HG03520 (cell line): ENCODE results near the gene KCNK10.

Source experiments
- ATAC-seq: cut with Tn5 transposase; IDR thresholded peaks from one replicate; pipeline ENCODE4 v1.9.1; 2021; ENCODE audit warnings: mild to moderate bottlenecking, moderate library complexity; ENCODE audit not compliant: unreplicated experiment

KCNK10 gene

DNA sequence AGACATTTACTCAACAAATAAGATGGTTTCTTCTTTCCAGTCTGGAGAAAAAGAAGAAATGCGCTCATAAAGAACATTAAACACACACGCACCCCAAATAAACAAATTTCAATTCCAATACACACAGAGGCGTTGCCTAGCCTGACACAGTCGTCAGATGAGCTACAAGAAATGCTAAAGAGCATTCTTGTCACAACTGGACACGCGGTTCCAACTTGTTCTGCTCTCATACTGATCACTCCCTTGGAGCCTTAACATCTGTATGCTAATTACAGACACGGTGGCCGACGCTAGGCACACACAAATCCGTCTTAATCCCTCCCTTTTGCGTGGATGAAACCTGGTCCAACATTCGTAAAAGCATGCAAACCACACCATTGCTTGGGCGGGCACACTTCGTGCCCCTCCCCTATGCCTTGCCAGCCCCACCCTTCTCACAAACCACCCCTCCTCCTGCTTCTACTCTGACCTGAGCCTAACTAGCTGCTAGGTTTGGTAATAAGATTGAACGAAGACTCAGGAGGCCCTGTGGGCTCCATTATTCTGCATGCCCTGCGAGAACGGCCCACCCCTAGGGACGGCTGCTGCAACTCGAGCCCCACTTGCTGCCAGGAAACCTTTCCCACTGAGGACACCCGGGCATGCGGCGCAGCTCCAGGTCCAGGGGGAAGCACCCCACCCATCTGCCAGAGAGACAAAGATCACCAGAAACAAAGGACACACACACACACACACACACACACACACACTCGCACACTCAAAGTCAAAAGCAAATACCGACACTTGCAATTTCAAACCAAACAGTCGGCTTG is 1.2 kb downstream of the KCNK10 start:
- no peak for ATAC-seq

GRCh38 chr14:88318406-88318805 is 4.7 kb downstream of the KCNK10 start:
- ATAC-seq, result no peak

DNA sequence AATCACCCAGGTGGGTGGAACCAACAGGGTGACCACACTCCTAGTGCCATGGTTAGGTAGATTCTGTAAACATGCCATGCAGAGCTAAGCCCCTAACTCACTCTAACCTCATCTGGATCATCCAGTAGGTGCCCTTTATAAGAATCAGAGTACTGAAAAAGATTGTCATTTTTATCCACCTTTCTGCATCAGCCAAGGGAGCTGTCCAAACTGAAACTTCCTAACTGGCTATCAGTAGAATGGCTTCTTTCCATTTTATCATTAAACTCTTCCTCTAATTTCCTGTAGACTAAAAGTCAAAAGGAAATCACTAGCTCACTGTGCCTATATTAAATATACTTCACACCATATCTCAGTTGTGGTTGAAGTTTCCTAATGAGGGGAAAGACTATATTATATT is 6.5 kb downstream of the KCNK10 start:
- ATAC-seq, result no peak

- no peak for ATAC-seq
Measured at GRCh38 chr14:88312257-88312656, 10.8 kb downstream of the KCNK10 start.

- ATAC-seq, result no peak
Measured at GRCh38 chr14:88311780-88312179, 11.3 kb downstream of the KCNK10 start.

GRCh38 chr14:88310449-88310848 is 12.6 kb downstream of the KCNK10 start:
- ATAC-seq, result no peak

DNA sequence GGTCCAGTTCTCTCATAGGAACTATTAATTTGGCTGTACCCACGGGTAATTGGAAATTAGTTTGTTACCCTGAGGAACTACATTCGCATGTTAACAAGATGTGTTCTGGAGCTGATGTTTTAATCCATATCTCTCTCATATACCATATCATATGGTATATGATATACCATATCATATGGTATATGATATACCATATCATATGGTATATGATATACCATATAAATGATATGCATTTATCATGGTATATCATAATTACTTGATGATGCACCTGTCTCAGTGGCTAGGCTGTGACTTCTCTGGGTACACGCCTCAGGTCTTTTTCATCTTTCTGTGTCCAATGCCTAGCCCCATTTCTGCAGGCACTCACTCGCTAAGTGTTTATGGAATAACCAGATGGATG is 13.0 kb downstream of the KCNK10 start:
- no peak for ATAC-seq

DNA sequence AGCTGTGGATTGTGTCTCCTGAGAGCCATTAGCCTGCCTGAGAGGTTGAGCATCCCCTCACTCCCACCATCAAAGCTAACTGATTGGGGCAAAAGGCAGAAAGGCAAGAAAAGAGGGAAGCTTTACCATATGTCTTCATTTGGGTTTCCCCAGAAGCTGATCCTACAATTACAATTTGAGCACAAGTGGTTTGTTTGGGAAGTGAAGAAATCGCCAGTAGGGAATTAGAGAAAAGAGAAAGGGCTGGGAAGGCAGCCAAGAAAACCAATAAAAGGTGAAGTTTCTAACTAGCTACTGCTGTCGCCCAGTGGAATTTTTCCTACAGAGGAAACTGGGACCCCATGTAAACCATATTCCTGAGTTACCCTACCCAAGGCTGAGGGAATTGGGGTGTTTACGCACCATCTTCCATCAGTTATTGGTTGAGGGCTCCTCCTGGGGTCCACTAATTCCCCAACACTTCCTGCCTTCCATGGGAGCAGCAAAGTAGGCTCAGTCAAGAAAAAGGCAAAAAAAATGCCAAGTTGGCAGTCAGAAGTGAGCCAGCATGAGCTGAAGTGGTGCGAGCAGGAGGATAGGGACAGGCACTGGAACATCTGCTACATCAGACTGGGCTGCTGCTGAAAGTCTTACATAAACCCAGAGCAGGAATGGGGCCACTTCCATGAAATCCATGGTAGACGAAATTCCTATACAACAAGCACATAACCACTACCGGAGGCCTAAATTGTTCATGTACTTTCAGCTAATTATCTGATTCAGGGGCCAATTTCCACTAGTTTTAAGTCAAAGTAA is 17.3 kb downstream of the KCNK10 start:
- no peak for ATAC-seq

- no peak for ATAC-seq
Measured at GRCh38 chr14:88303041-88303440, 20.0 kb downstream of the KCNK10 start.

DNA sequence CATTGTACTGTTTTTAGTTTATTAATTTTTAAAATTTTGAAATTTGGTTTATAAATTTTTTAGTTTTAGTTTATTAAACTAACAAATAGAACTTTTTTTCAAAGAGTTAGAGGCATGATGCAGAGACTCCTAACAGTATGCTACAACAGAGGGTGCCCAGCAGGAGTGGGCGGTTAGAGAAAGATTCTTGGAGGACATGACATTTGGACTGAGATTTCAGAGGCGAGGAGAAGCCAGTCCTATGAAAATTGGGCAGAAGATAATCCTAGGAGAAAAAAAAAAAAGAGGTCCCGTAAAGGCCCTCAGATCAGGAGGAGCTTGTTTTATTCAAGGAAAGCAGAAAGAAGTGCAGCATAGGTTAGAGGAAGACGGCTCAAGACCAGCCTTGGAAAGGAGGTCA is 21.7 kb downstream of the KCNK10 start:
- no peak for ATAC-seq

GRCh38 chr14:88300817-88301216 is 22.3 kb downstream of the KCNK10 start:
- no peak for ATAC-seq

GRCh38 chr14:88299865-88300530 is 23.1 kb downstream of the KCNK10 start:
- ATAC-seq, result no peak

DNA sequence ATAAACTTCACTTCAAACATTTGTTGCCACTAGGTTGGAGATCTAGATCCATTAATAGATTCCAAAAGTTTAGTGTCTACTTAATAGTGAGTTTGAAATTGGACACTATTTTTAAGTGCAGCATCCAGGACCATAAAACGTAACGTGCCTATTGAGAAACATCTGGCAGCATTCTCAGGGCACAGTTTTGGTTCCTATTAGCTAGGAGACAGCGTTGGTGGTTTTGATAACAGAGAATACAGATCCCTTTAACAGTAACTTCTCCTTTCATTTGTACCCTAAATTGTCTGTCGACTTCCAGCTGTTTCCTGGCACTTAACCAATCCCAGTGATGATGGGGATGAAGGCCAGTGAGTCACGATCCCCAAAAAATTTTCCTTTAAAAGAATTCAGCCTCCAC is 25.8 kb downstream of the KCNK10 start:
- no peak for ATAC-seq

DNA sequence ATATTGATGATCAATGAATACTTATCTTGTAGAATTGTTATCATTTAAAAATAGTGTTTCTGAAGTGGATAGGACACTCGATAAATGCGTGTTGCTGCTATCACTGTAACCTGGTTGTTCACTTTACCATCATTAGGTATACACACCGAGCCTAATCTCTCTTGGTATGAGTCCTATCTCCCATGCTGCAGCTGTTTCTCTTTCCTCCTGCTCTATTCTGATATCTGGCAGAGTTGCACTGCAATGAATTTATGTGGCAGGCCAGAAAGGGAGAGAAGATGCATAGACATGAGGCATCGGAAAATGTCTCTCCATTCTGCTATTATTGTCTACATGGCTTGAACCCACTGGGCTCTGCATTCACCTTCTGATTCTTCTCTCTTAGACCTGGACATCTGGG is 26.7 kb downstream of the KCNK10 start:
- no peak for ATAC-seq

- no peak for ATAC-seq
Measured at GRCh38 chr14:88289996-88290395, 33.1 kb downstream of the KCNK10 start.

GRCh38 chr14:88289234-88289633 is 33.8 kb downstream of the KCNK10 start:
- no peak for ATAC-seq

- ATAC-seq, result no peak
Measured at GRCh38 chr14:88286309-88286708, 36.8 kb downstream of the KCNK10 start.

DNA sequence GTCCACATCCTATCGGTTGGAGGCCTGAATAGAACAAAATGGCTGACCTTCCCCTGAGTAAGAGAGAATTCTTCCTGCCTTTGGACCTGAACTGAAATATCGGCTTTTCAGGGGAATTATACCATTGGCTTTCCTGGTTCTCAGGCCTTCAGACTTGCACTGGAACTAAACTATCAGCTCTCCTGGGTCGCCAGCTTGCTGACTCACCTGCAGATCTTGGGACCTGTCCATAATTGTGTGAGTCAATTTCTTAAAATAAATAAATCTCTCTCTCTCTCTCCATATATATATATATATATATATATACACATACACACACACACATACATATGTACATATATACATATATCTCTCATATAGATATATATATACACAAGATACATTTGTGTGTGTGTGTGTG is 41.6 kb downstream of the KCNK10 start:
- no peak for ATAC-seq

DNA sequence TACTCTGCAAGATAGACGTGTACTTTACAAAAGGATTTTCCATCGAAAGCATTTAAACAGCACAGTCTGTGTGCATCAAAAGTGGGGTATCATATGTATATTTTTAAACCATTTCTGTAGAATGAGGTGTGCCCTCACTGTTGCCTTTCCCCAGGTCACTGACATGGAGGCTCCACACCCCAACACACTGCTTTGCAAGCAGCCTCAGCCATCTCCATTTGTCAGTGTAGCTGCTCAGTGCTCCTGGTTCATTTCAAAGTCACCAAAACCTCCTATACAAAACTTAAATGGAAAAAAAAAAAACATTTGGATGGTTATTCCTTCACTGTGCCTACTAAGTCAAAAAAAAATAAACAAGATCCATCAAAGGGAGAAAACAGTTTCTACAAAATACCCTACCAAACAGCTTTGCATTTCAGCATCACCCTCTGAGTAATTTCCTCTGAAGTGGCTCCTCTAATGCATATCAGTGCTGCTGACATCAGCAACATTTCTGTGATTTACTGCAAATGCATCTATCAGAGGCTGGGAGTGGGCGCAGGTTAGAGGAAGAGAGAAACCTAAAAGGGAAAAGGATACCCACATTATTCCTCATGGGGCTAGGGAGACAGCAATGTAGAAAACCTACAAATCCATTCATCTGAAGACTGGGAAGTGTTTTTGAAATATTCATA is 46.0 kb downstream of the KCNK10 start:
- no peak for ATAC-seq

DNA sequence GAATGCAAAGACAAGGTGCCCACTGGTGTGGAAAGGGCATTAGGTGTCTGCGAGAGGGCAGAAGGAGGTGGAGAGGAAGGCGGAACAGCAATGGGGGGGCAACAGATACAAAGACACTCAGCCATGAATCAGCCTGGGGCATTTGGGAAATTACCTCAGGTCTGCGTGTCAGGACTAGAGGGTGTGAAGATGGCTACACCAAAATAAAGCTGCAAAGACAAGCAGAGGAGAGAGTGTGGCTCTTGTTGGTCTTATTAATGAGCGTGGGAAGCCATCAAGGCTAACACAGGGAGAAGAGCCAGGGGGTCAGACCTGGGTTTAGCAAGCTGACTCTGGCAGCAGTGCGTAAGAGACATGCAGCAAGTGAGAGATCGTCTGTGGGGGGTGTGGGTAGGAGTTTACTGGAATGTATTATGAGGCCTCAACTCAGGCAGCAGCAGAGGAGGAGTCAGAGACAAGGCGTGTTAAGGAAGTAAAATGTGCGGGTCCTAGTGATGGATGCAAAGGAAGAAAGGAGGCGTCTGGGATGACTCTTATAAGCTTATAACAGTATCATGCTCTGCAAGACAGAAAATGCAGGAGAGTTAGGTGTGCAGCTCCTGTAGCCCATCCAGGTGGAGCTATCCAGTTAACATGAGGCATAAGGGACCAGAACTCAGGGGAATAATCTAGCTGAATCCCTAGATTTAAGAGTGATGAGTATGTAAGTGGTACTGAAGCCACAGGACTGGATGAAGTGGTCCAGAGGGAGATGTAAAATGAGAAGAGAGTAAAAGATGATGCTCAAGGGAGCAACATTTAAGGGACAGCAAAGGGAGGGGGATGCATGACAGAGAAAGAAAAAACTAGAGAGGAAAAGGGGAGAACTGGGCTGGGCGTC is 50.4 kb downstream of the KCNK10 start:
- ATAC-seq, result no peak
